CD4-positive, alpha-beta T cell treated with Interleukin-17A for 4 hours (primary cell): Measurements from ENCODE around the gene SMAD9.

ENCODE experiments used
- DNase-seq: peaks from one replicate; pipeline ENCODE4 v3.0.0-alpha.2; 2020; ENCODE audit warnings: mixed read lengths

SMAD9 gene

GRCh38 chr13:36814465-36814864, 105.6 kb downstream of the SMAD9 start:
- no peak for DNase-seq

- DNase-seq = no peak
Measured at GRCh38 chr13:36813225-36813624, 106.8 kb downstream of the SMAD9 start.

DNA sequence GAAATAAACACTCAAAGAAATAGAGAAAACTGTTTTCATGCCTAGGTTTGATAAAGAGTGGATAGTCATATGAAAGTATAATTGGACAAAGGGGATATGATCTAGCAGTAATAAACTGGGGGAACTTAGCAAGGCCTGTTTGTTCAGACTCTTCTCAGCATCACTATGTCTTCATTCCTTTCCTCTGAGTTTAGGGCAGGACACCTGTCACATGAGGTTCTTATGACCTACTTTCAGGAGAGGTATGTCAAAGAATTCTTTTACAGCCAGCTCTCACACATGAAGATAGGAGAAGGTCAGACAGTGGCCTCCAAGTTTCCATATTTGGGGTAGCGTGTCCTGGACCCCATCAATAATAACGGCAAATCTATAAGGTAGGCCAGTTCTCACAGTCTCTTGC, 112.4 kb downstream of the SMAD9 start:
- no peak for DNase-seq

DNA sequence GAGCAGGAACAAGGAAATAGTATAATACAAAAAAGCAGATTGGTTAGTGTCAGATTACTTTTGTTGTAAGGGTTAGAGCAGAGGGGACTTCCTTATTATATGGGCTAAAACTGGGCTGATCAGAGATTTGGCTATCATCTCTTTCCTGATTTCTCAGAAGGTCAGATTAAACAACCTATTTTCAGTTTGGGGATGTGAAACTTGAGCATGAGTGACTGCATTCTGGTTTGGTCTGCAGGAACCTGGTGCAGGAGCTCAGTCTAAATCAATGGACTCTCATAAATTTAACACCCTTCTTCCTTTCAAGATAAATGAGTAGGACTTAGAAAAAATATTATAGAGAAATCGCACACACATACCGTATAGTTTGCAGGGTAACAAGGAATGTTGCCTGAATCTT, 113.9 kb downstream of the SMAD9 start:
- no peak for DNase-seq

DNA sequence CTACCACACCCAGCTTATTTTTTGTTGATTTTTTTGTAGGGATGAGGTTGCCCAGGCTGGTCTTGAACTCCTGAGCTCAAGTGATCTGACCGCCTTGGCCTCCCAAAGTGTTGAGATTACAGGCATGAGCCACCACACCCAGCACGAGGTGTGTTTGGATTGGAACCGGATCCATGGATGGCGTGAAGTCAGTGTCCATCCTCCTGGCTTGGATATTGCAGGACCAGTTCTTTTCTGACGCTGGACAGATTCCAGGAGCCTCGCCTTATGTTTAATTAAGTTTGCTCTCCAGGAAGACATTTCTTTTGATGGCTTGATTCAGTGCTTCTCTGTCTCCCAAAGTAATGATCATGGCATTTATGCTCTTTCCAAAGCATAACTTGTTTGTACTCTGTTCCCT, 115.5 kb downstream of the SMAD9 start:
- no peak for DNase-seq

GRCh38 chr13:36801035-36801434, 119.0 kb downstream of the SMAD9 start:
- DNase-seq = no peak

- no peak for DNase-seq
Measured at GRCh38 chr13:36796052-36796451, 124.0 kb downstream of the SMAD9 start.

DNA sequence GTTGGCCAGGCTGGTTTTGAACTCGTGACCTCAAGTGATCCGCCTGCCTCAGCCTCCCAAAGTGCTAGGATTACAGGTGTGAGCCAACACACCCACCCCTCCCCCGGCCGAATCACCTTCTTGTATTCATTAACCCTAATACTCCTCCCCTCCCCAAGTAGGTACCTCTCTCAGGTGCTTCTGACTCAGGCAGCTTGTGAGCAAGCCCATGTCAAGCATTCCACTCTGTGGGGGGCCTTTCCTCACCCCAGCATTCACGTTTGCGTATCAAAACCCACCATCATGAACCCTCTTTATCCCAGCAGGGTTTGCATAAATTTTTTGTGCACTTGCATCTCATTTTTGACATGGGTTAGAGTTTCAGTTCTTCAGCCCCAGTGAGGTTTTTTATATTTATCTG, 124.6 kb downstream of the SMAD9 start:
- no peak for DNase-seq
